Measurements from ENCODE around the gene PNLIPRP1.

PNLIPRP1 gene

DNA sequence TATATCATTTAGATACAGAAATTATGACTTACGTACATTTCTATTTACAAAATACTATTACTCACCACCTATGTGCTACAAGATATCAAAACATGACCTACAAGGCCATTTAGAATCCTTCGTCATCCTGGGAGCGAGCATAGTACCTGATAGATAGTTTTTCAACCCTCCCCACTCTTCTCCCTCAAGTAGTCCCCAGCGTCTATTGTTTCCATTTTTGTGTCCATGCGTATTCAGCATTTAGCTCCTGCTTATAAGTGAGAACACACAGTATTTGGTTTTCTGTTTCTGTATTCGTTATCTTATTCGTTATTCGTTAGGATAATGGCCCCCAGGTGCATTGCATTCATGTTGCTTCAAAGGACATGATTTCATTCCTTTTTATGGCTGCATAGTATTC, 58.1 kb downstream of the PNLIPRP1 start:
- TF ChIP-seq CEBPB (IDR thresholded peaks at IDR 0.05) (no peak), TAF1 (IDR thresholded peaks at IDR 0.05; ENCODE audit: low read depth) (no peak), USF1 (IDR thresholded peaks at IDR 0.05) (no peak), EGR1 (IDR thresholded peaks at IDR 0.05) (no peak), CREB1 (IDR thresholded peaks at IDR 0.05; ENCODE audit: low read depth) (no peak), TCF12 (IDR thresholded peaks at IDR 0.05; ENCODE audit: low read depth) (no peak), FOXM1 (IDR thresholded peaks at IDR 0.05; ENCODE audit: borderline replicate concordance, low read depth) (no peak), NFIC (IDR thresholded peaks at IDR 0.05) (no peak), YY1 (IDR thresholded peaks at IDR 0.05; ENCODE audit: low read depth) (no peak)
- TF ChIP-seq, protein P1, sequence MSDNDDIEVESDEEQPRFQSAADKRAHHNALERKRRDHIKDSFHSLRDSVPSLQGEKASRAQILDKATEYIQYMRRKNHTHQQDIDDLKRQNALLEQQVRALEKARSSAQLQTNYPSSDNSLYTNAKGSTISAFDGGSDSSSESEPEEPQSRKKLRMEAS (IDR thresholded peaks at IDR 0.05), result no peak

- TF ChIP-seq TCF12 (IDR thresholded peaks at IDR 0.05; ENCODE audit: low read depth), result no peak
- no peak for TF ChIP-seq TEAD4 (IDR thresholded peaks at IDR 0.05)
- TF ChIP-seq CEBPB (IDR thresholded peaks at IDR 0.05), result no peak
These were observed 63.1 kb downstream of the PNLIPRP1 start for GRCh38 chr10:116653885-116654284.

DNA sequence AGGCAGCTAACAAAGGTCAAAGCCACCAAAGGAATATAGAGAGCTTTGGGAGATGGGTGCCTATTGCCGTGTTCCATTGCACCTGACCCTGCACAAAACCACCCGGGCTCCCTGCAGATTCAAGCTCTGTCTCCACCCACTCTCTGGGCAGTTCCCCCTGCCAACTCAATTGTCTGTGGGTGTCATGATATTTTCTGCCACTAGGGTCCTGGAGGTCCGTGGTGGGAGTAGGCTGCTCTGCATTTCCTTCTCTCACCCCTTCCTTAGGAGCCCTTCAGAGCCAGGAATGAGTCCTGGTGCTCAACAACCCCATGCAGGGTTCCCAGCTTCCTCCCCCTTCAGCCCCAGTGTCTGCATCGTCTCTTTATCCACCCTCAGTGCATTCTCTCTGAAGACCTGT, 64.1 kb downstream of the PNLIPRP1 start:
- TF ChIP-seq REST (IDR thresholded peaks at IDR 0.05; ENCODE audit: low read depth) (no peak), FOXM1 (IDR thresholded peaks at IDR 0.05; ENCODE audit: borderline replicate concordance, low read depth) (no peak), RAD21 (IDR thresholded peaks at IDR 0.05; ENCODE audit: low read depth) (no peak), TEAD4 (IDR thresholded peaks at IDR 0.05) (no peak), EGR1 (IDR thresholded peaks at IDR 0.05) (no peak), TAF1 (IDR thresholded peaks at IDR 0.05; ENCODE audit: low read depth) (no peak), NFIC (IDR thresholded peaks at IDR 0.05) (no peak), EP300 (IDR thresholded peaks at IDR 0.05; ENCODE audit: borderline replicate concordance) (no peak), TCF12 (IDR thresholded peaks at IDR 0.05; ENCODE audit: low read depth) (no peak), CREB1 (IDR thresholded peaks at IDR 0.05; ENCODE audit: low read depth) (no peak), ZBTB7A (IDR thresholded peaks at IDR 0.05; ENCODE audit: low read depth) (no peak), YY1 (IDR thresholded peaks at IDR 0.05; ENCODE audit: low read depth) (no peak), CEBPB (IDR thresholded peaks at IDR 0.05) (no peak), USF1 (IDR thresholded peaks at IDR 0.05) (no peak)
- TF ChIP-seq, protein P1 (IDR thresholded peaks at IDR 0.05), result no peak

GRCh38 chr10:116655568-116655967, 64.8 kb downstream of the PNLIPRP1 start:
- TF ChIP-seq RAD21 (IDR thresholded peaks at IDR 0.05; ENCODE audit: low read depth) (no peak), FOXM1 (IDR thresholded peaks at IDR 0.05; ENCODE audit: borderline replicate concordance, low read depth) (no peak), YY1 (IDR thresholded peaks at IDR 0.05; ENCODE audit: low read depth) (no peak), CREB1 (IDR thresholded peaks at IDR 0.05; ENCODE audit: low read depth) (no peak)

DNA sequence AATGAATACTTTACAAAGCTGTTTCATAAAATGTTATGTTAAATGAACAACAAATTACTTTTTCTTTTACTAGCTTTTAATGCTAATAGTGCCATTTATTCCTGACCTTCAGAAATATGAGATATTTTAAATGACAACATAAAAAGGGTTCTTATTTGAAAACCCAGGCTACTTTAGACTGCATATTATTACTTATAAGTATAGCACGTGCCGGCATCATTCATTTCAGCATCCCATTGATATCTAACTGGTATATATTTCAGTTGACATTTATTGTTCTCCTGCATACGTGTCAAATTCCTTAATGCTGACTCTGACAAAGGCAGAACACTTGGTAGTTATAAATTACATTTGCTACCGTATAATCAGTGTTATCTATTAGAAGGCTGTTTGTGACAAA, 65.3 kb downstream of the PNLIPRP1 start:
- TF ChIP-seq TCF12 (IDR thresholded peaks at IDR 0.05; ENCODE audit: low read depth), result no peak
- no peak for TF ChIP-seq EGR1 (IDR thresholded peaks at IDR 0.05)
- TF ChIP-seq NFIC (IDR thresholded peaks at IDR 0.05), result no peak
- no peak for TF ChIP-seq TEAD4 (IDR thresholded peaks at IDR 0.05)
- no peak for TF ChIP-seq FOXM1 (IDR thresholded peaks at IDR 0.05; ENCODE audit: borderline replicate concordance, low read depth)
- TF ChIP-seq, protein P1 (IDR thresholded peaks at IDR 0.05), result no peak
- TF ChIP-seq REST (IDR thresholded peaks at IDR 0.05; ENCODE audit: low read depth), result no peak

- TF ChIP-seq, protein P1 (IDR thresholded peaks at IDR 0.05), result no peak
- no peak for TF ChIP-seq RAD21 (IDR thresholded peaks at IDR 0.05; ENCODE audit: low read depth)
- no peak for TF ChIP-seq YY1 (IDR thresholded peaks at IDR 0.05; ENCODE audit: low read depth)
- TF ChIP-seq ZBTB7A (IDR thresholded peaks at IDR 0.05; ENCODE audit: low read depth), result no peak
- TF ChIP-seq TAF1 (IDR thresholded peaks at IDR 0.05; ENCODE audit: low read depth), result no peak
- TF ChIP-seq NFIC (IDR thresholded peaks at IDR 0.05), result no peak
- no peak for TF ChIP-seq FOXM1 (IDR thresholded peaks at IDR 0.05; ENCODE audit: borderline replicate concordance, low read depth)
- TF ChIP-seq TEAD4 (IDR thresholded peaks at IDR 0.05), result no peak
- TF ChIP-seq EGR1 (IDR thresholded peaks at IDR 0.05), result no peak
- TF ChIP-seq CREB1 (IDR thresholded peaks at IDR 0.05; ENCODE audit: low read depth), result no peak
- no peak for TF ChIP-seq REST (IDR thresholded peaks at IDR 0.05; ENCODE audit: low read depth)
- no peak for TF ChIP-seq EP300 (IDR thresholded peaks at IDR 0.05; ENCODE audit: borderline replicate concordance)
- TF ChIP-seq TCF12 (IDR thresholded peaks at IDR 0.05; ENCODE audit: low read depth), result no peak
- TF ChIP-seq CEBPB (IDR thresholded peaks at IDR 0.05), result no peak
- no peak for TF ChIP-seq USF1 (IDR thresholded peaks at IDR 0.05)
These were observed 67.2 kb downstream of the PNLIPRP1 start for GRCh38 chr10:116657863-116658551.

Data from Ishikawa (cell line).